ENCODE data around the gene MRPS30.
"Not testable (repeated sequence)": the region's sequence is repeated elsewhere in the genome, so short reads cannot be mapped to it uniquely, and the experiment has no call there.

MRPS30 gene

GRCh38 chr5:44808435-44809214, at the start of gene MRPS30:
MRPS30 (plus strand) TSS chr5:44808947; CDS start chr5:44808963, 16 bp downstream.
- DNase-seq (ENCODE audit: low spot score), result peak; percentile 100

- no peak for DNase-seq (ENCODE audit: low spot score)
Observed at GRCh38 chr5:44769200-44769876, 39.4 kb upstream of the MRPS30 start.

- DNase-seq (ENCODE audit: low spot score), result no peak
Observed at GRCh38 chr5:44769877-44770209, 38.9 kb upstream of the MRPS30 start.

- no peak for DNase-seq (ENCODE audit: low spot score)
Observed at GRCh38 chr5:44770780-44771717, 37.7 kb upstream of the MRPS30 start.

GRCh38 chr5:44772397-44772796, 36.4 kb upstream of the MRPS30 start:
- DNase-seq (ENCODE audit: low spot score), result not testable (repeated sequence)

GRCh38 chr5:44774279-44774880, 34.4 kb upstream of the MRPS30 start:
- DNase-seq (ENCODE audit: low spot score), result peak; percentile 53

- DNase-seq (ENCODE audit: low spot score), result no peak
Observed at GRCh38 chr5:44779167-44779566, 29.6 kb upstream of the MRPS30 start.

GRCh38 chr5:44783634-44784315, 25.0 kb upstream of the MRPS30 start:
- no peak for DNase-seq (ENCODE audit: low spot score)

GRCh38 chr5:44787731-44788130, 21.0 kb upstream of the MRPS30 start:
- no peak for DNase-seq (ENCODE audit: low spot score)

- not testable (repeated sequence) for DNase-seq (ENCODE audit: low spot score)
Observed at GRCh38 chr5:44789372-44789995, 19.3 kb upstream of the MRPS30 start.

- not testable (repeated sequence) for DNase-seq (ENCODE audit: low spot score)
Observed at GRCh38 chr5:44792031-44792673, 16.6 kb upstream of the MRPS30 start.

GRCh38 chr5:44794371-44794770, 14.4 kb upstream of the MRPS30 start:
- DNase-seq (ENCODE audit: low spot score), result no peak

- DNase-seq (ENCODE audit: low spot score), result no peak
Observed at GRCh38 chr5:44795496-44795895, 13.3 kb upstream of the MRPS30 start.

- no peak for DNase-seq (ENCODE audit: low spot score)
Observed at GRCh38 chr5:44797841-44798240, 10.9 kb upstream of the MRPS30 start.

- no peak for DNase-seq (ENCODE audit: low spot score)
Observed at GRCh38 chr5:44801992-44802391, 6.8 kb upstream of the MRPS30 start.

- DNase-seq (ENCODE audit: low spot score), result no peak
Observed at GRCh38 chr5:44806608-44807007, 2.1 kb upstream of the MRPS30 start.

GRCh38 chr5:44807269-44807668, 1.5 kb upstream of the MRPS30 start:
- no peak for DNase-seq (ENCODE audit: low spot score)

- peak; percentile 67 for DNase-seq (ENCODE audit: low spot score)
Observed at GRCh38 chr5:44809215-44809955, 638 bp downstream of the MRPS30 start.

GRCh38 chr5:44809956-44810420, 1.2 kb downstream of the MRPS30 start:
- no peak for DNase-seq (ENCODE audit: low spot score)

GRCh38 chr5:44814761-44815160, 6.0 kb downstream of the MRPS30 start:
- no peak for DNase-seq (ENCODE audit: low spot score)
